ENCODE results near the gene MANSC1. TPM values are rescaled to one million over a fixed set of nuclear protein-coding genes. Genes with fewer than 3 reads are reported as not detected.
"Not testable (repeated sequence)": the region's sequence is repeated elsewhere in the genome, so short reads cannot be mapped to it uniquely, and the experiment has no call there.

MANSC1 gene
- total and polyA plus RNA-seq, 7 donors = 5.8 to 21.4 (median 11.6) TPM

DNA sequence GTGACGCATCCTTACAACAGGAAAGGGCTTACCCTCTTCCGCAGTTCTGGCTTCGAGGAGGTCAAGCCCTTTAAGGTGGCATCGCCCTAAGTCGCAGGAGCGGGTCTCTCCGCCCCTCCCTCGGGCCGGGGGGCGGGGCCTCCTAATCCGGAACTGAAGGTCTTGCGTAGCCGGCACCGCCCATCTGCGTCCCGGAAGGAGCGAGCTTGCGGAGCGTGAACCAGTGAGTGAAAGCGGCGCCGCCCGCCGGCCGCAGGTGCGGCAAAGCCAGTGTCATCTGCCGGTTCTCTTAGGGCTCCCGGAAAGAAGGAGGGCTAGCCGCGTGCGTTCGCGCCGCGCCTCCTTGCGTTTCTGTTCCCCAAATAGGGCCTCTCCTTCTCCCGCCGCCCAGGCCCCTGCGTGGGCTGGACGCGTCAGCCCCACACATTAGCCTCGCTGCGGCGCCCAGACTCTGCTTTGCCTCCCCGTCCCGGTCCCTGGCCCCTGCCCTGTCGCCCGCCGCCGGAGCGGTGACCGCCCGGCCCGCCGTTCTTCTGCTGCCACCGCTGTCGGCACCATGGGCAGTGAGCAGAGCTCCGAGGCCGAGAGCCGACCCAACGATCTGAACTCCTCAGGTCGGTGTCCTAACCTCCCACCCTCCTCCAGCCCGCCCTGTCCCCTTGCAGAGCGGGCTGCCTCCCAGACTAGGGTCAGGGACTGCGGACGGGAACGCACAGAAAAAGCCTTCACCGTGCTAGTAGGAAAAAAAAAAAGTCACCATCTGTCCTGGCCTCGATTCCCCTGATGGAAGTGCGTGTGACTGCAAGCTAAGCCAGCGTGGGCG, 7.1 kb upstream of the MANSC1 start, which contains the start of gene BORCS5:
Gene BORCS5 (plus strand): TSS at position 183 of the 823 bp plus-strand sequence. CDS start 374 bp downstream, at position 557.
- WGBS, 2 donors = 0% methylated on average over 72 of the region's 72 CpGs
- Histone ChIP-seq H3K9me3 (no peaks in the 10 kb centered on the region), H3K27me3 (no peaks in the 10 kb centered on the region), H3K4me3 (peak within 1 kb of the TSS; percentile 82 to 99 (median 93)), H3K36me3 (peaks cover 0 to 7% (median 0%) of the 10 kb centered on the region in 4 donors), H3K4me1 (peaks cover 0 to 19% (median 11%) of the 10 kb centered on the region in 4 donors), H3K27ac (peak within 1 kb of the TSS; percentile 97 to 100 (median 98))
- DNase-seq = peak; percentile 98
- intact Hi-C loops (cut with DNase I) = loop anchor here (5.0 kb wide), 2 partner anchors 205 to 360 kb away; partner anchors contain the start of genes CDKN1B and DUSP16
- TF ChIP-seq CTCF (IDR thresholded peaks at IDR 0.05) (peak in 1 of 4 experiments; percentile 8), EP300 (IDR thresholded peaks at IDR 0.05) (peak in 1 of 4 donors; percentile 62), POLR2A (IDR thresholded peaks at IDR 0.05) (peak; percentile 95 to 98), POLR2AphosphoS5 (IDR thresholded peaks at IDR 0.05) (peak; percentile 98 to 100 (median 98))

DNA sequence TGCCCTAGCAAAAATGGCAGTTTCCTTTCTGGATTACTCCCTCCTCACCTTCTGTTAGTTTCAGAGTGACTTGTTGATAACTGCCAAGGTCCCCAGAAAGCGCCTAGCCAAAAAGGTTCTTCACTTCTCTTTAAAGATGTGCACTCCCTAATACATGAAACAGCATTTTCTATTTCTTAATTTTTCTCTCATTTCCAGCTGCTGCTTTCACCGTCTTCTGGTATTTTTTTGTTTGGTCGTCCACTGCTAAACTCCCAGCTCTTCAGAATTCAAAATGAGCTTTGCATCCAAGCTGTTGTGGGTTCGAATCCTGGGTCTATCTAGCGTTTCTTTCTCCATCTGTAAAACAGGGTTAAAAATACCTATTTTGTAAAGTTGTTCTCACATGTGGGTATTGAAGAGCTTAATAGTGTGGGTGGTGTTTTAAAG, 6.4 kb upstream of the MANSC1 start:
- H3K36me3 ChIP-seq = peaks cover 0 to under 1% (median 0%) of the 10 kb centered on the region in 4 donors
- H3K4me3 ChIP-seq = peak overlapping the region; percentile 82 to 99 (median 93)
- no peaks in the 10 kb centered on the region for H3K27me3 ChIP-seq
- 31 to 41% methylated on average over 5 of the region's 5 CpGs for WGBS, 2 donors
- H3K27ac ChIP-seq = peak overlapping the region; percentile 97 to 100 (median 98)
- intact Hi-C loops (cut with DNase I) = loop anchor here (5.0 kb wide), 2 partner anchors 206 to 361 kb away; partner anchors contain the start of genes CDKN1B and DUSP16
- TF ChIP-seq POLR2AphosphoS5 (IDR thresholded peaks at IDR 0.05) = no peak
- H3K4me1 ChIP-seq = peaks cover 0 to 19% (median 11%) of the 10 kb centered on the region in 4 donors
- H3K9me3 ChIP-seq = no peaks in the 10 kb centered on the region
- DNase-seq = no peak

DNA sequence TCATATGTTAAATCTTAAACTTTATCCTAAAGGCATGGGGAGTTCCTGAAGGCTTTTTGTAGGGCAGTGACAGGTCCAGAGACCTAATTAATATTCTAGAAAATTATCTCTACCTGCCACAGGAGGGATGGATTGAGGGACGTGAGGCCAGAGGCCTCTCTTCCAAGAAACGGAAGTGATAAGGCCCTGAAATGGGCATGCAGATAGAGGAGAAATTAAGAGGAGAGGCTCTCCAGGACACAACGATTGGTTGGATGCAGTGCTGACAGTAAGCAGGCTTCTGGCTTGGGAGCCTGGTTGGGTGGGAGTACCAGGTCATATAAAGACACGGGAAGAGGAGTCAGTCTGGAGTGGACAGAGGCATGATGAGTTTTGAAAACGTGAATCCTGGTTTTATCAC, 3.8 kb upstream of the MANSC1 start:
- intact Hi-C loops (cut with DNase I) = no loop called here
- Histone ChIP-seq H3K27ac (no peak overlapping the region), H3K9me3 (no peaks in the 10 kb centered on the region), H3K4me1 (peaks cover 0 to 26% (median 19%) of the 10 kb centered on the region in 4 donors), H3K27me3 (no peaks in the 10 kb centered on the region), H3K36me3 (no peaks in the 10 kb centered on the region), H3K4me3 (no peak overlapping the region)
- TF ChIP-seq CTCF (IDR thresholded peaks at IDR 0.05) (no peak), EP300 (IDR thresholded peaks at IDR 0.05) (no peak), POLR2AphosphoS5 (IDR thresholded peaks at IDR 0.05) (no peak), POLR2A (IDR thresholded peaks at IDR 0.05) (no peak)
- no peak for DNase-seq
- 85% methylated on average over 5 of the region's 5 CpGs for WGBS, 2 donors

GRCh38 chr12:12353276-12353675, 3.2 kb upstream of the MANSC1 start:
- TF ChIP-seq POLR2AphosphoS5 (IDR thresholded peaks at IDR 0.05) (no peak), EP300 (IDR thresholded peaks at IDR 0.05) (no peak), POLR2A (IDR thresholded peaks at IDR 0.05) (no peak), CTCF (IDR thresholded peaks at IDR 0.05) (no peak)
- no peak for DNase-seq
- H3K27me3 ChIP-seq = no peaks in the 10 kb centered on the region
- intact Hi-C loops (cut with DNase I) = no loop called here
- peaks cover 0 to 24% (median 17%) of the 10 kb centered on the region in 4 donors for H3K4me1 ChIP-seq
- H3K27ac ChIP-seq = no peak overlapping the region
- no peaks in the 10 kb centered on the region for H3K9me3 ChIP-seq
- 89 to 92% methylated on average over 1 of the region's 1 CpG for WGBS, 2 donors
- H3K36me3 ChIP-seq = no peaks in the 10 kb centered on the region
- no peak overlapping the region for H3K4me3 ChIP-seq

DNA sequence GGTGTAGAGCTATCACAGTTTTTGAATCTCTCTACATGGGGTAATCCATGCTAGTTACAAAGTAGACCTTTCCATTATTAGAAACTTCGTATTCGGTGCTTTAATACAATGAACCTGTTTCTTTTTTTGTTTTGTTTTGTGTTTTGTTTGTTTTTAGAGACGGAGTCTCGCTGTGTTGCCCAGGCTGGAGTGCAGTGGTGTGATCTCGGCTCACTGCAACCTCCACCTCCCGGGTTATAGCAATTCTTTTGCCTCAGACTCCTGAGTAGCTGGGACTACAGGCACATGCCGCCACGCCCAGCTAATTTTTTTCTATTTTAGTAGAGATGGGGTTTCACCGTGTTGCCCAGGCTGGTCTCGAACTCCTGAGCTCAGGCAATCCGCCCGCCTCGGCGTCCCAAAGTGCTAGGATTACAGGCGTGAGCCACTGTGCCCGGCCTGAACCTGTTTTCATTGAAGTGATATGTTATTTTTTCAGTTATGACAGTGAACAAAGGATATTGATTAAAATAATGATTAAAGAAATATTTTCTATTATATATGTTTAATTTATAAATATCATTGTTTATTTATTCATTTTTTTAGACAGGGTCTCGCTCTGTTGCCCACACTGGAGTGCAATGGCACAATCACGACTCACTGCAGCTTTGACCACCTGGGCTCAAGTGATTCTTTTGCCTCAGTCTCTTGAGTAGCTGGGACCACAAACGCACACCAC, 1.6 kb upstream of the MANSC1 start:
- H3K9me3 ChIP-seq; H3K27me3 ChIP-seq; intact Hi-C loops (cut with DNase I); H3K4me3 ChIP-seq; H3K27ac ChIP-seq; H3K36me3 ChIP-seq; DNase-seq: not testable (repeated sequence)
- peaks cover 0 to 16% (median 11%) of the 10 kb centered on the region in 4 donors for H3K4me1 ChIP-seq
- 41 to 82% methylated on average over 19 of the region's 19 CpGs for WGBS, 2 donors

All from sigmoid colon (tissue), 7 donors.